ENCODE measurements around the gene PRRC2B.

DNA sequence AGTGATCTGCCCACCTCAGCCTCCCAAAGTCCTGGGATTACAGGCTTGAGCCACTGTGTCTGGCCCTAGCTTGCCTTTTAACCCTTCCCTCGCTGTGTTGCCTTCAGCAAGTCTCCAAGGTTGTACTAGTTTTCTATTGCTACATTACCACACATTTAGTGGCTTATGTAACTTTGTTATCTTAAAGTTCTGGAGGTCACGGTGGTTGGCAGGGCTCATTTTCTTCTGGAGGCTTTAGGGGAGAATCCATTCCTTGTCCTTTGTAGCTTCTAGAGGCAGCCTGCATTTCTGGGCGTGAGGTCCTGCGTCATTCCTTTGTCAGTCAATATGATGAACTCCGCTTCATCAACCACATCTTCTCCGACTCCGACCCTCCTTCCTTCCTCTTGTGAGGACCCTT is 2.9 kb upstream of the PRRC2B start:
- TF ChIP-seq EZH2 (IDR thresholded peaks at IDR 0.05; ENCODE audit: insufficient read depth, poor library complexity, severe bottlenecking): no peak
- no peak for TF ChIP-seq EZH2phosphoT487 (IDR thresholded peaks at IDR 0.05; ENCODE audit: insufficient read depth, low read depth)
